Measurements from ENCODE around the gene CHTF18.

CHTF18 gene

GRCh38 chr16:776824-777223, 11.6 kb upstream of the CHTF18 start:
- no peak for DNase-seq

GRCh38 chr16:777826-778225, 10.6 kb upstream of the CHTF18 start:
- DNase-seq: no peak

GRCh38 chr16:778447-778846, 10.0 kb upstream of the CHTF18 start:
- DNase-seq: no peak

GRCh38 chr16:778909-779527, 9.4 kb upstream of the CHTF18 start:
- DNase-seq: no peak

GRCh38 chr16:779561-779960, 8.9 kb upstream of the CHTF18 start:
- no peak for DNase-seq

- DNase-seq: no peak
These were observed 8.1 kb upstream of the CHTF18 start for GRCh38 chr16:780296-780695.

- no peak for DNase-seq
These were observed 6.9 kb upstream of the CHTF18 start for GRCh38 chr16:781346-782010.

GRCh38 chr16:782258-782657, 6.2 kb upstream of the CHTF18 start:
- no peak for DNase-seq

- no peak for DNase-seq
These were observed 5.5 kb upstream of the CHTF18 start for GRCh38 chr16:782766-783403.

- no peak for DNase-seq
These were observed 4.8 kb upstream of the CHTF18 start for GRCh38 chr16:783404-784161.

- no peak for DNase-seq
These were observed 4.0 kb upstream of the CHTF18 start for GRCh38 chr16:784431-784830.

GRCh38 chr16:785563-786535, 2.6 kb upstream of the CHTF18 start:
- peak; percentile 62 for DNase-seq

- DNase-seq: no peak
These were observed 976 bp upstream of the CHTF18 start for GRCh38 chr16:787321-787966.

- DNase-seq: no peak
These were observed 432 bp upstream of the CHTF18 start, which contains the start of gene RPUSD1 for GRCh38 chr16:787978-788398. Gene RPUSD1 (minus strand): TSS chr16:788381. CDS start chr16:787737, 644 bp downstream.

GRCh38 chr16:789191-789850, 901 bp downstream of the CHTF18 start:
- no peak for DNase-seq

- no peak for DNase-seq
These were observed 1.7 kb downstream of the CHTF18 start for GRCh38 chr16:790086-790485.

- no peak for DNase-seq
These were observed 2.7 kb downstream of the CHTF18 start for GRCh38 chr16:791131-791530.

GRCh38 chr16:792221-792995, 4.0 kb downstream of the CHTF18 start:
- no peak for DNase-seq

GRCh38 chr16:793414-793813, 5.0 kb downstream of the CHTF18 start:
- no peak for DNase-seq

- no peak for DNase-seq
These were observed 5.8 kb downstream of the CHTF18 start for GRCh38 chr16:794091-794822.
